CD4-positive, alpha-beta T cell treated with Interferon gamma for 1 hour (primary cell): ENCODE data around the gene TMEM54.

Source experiments
- DNase-seq: peaks from one replicate; pipeline ENCODE4 v3.0.0-alpha.2; 2020

TMEM54 gene

GRCh38 chr1:32877211-32878110 lies 23.7 kb downstream of the TMEM54 start:
- no peak for DNase-seq

- peak; percentile 38 for DNase-seq
These were observed 24.6 kb downstream of the TMEM54 start for GRCh38 chr1:32876341-32877210.

- no peak for DNase-seq
These were observed 26.1 kb downstream of the TMEM54 start for GRCh38 chr1:32874860-32875752.

- no peak for DNase-seq
These were observed 27.7 kb downstream of the TMEM54 start for GRCh38 chr1:32873484-32873883.

- no peak for DNase-seq
These were observed 29.1 kb downstream of the TMEM54 start for GRCh38 chr1:32872192-32872460.

- no peak for DNase-seq
These were observed 29.6 kb downstream of the TMEM54 start for GRCh38 chr1:32871364-32872191.

- DNase-seq = no peak
These were observed 30.4 kb downstream of the TMEM54 start, which contains the start of gene FNDC5 for GRCh38 chr1:32870615-32871363. TSS of gene FNDC5 (minus strand) at chr1:32870912.

GRCh38 chr1:32869923-32870614 lies 31.1 kb downstream of the TMEM54 start:
- DNase-seq = no peak

- DNase-seq = no peak
These were observed 32.3 kb downstream of the TMEM54 start for GRCh38 chr1:32868806-32869455.

- no peak for DNase-seq
These were observed 33.1 kb downstream of the TMEM54 start for GRCh38 chr1:32868085-32868484.

GRCh38 chr1:32867671-32868070 lies 33.5 kb downstream of the TMEM54 start:
- no peak for DNase-seq

GRCh38 chr1:32867151-32867550 lies 34.0 kb downstream of the TMEM54 start:
- DNase-seq = no peak

GRCh38 chr1:32865639-32866405 lies 35.4 kb downstream of the TMEM54 start:
- DNase-seq = no peak

GRCh38 chr1:32864375-32865019 lies 36.7 kb downstream of the TMEM54 start:
- DNase-seq = no peak

- DNase-seq = no peak
These were observed 37.3 kb downstream of the TMEM54 start for GRCh38 chr1:32863881-32864245.

- DNase-seq = no peak
These were observed 37.8 kb downstream of the TMEM54 start for GRCh38 chr1:32863218-32863880.

GRCh38 chr1:32861904-32862695 lies 39.1 kb downstream of the TMEM54 start:
- DNase-seq = no peak
